SK-N-SH treated with all-trans-retinoic acid at 6 μM for 48 hours (cell line): ENCODE results near the gene SYNGR1.

Experiments
- ATAC-seq: fragments of 200-7000 bp; cut with Tn5 transposase; 3 replicates; pipeline ENCODE4 v1.9.1; 2020; ENCODE audit warnings: mild to moderate bottlenecking, moderate library complexity
- BACH2 ChIP-seq: fragments of 250-450 bp; sonication (Bioruptor Pico); IDR thresholded peaks from 2 replicates; pipeline ENCODE4 v1.9.0; 2021; ENCODE audit warnings: mild to moderate bottlenecking, borderline replicate concordance
- CREB5 ChIP-seq: fragments of 250-450 bp; sonication (Bioruptor Pico); IDR thresholded peaks from 2 replicates; pipeline ENCODE4 v1.5.1; 2020; ENCODE audit warnings: low read depth, mild to moderate bottlenecking, moderate library complexity
- CSRNP3 ChIP-seq: fragments of 250-450 bp; sonication (Bioruptor Pico); IDR thresholded peaks from 2 replicates; pipeline ENCODE4 v1.5.1; 2021; ENCODE audit warnings: mild to moderate bottlenecking, moderate library complexity
- ESRRG ChIP-seq: fragments of 250-450 bp; sonication (Bioruptor Pico); IDR thresholded peaks from 2 replicates; pipeline ENCODE4 v1.6.1; 2021; ENCODE audit warnings: mild to moderate bottlenecking
- GLIS3 ChIP-seq: fragments of 250-450 bp; sonication (Bioruptor Pico); IDR thresholded peaks from 2 replicates; pipeline ENCODE4 v1.5.0; 2020; ENCODE audit warnings: mild to moderate bottlenecking, moderate library complexity
- ISL1 ChIP-seq: fragments of 250-450 bp; sonication (Bioruptor Pico); IDR thresholded peaks from 2 replicates; pipeline ENCODE4 v2.1.2; 2022; ENCODE audit warnings: mild to moderate bottlenecking, moderate library complexity
- PATZ1 ChIP-seq: fragments of 250-450 bp; sonication (Bioruptor Pico); IDR thresholded peaks from 2 replicates; pipeline ENCODE4 v1.8.0; 2020; ENCODE audit warnings: mild to moderate bottlenecking, moderate library complexity, borderline replicate concordance
- POU6F1 ChIP-seq: fragments of 250-450 bp; sonication (Bioruptor Pico); IDR thresholded peaks from 2 replicates; pipeline ENCODE4 v1.8.0; 2021; ENCODE audit warnings: low read depth, mild to moderate bottlenecking, moderate library complexity, borderline replicate concordance
- PPARA ChIP-seq: fragments of 250-450 bp; sonication (Bioruptor Pico); IDR thresholded peaks from 2 replicates; pipeline ENCODE4 v1.5.0; 2020; ENCODE audit warnings: mild to moderate bottlenecking, borderline replicate concordance
- SNAI2 ChIP-seq: fragments of 250-450 bp; sonication (Bioruptor Pico); IDR thresholded peaks from 2 replicates; pipeline ENCODE4 v1.5.0; 2020; ENCODE audit warnings: mild to moderate bottlenecking, moderate library complexity
- TCF4 ChIP-seq: fragments of 250-450 bp; sonication (Bioruptor Pico); IDR thresholded peaks from 2 replicates; pipeline ENCODE4 v1.8.0; 2021; ENCODE audit warnings: mild to moderate bottlenecking, moderate library complexity, borderline replicate concordance
- TOX ChIP-seq: fragments of 250-450 bp; sonication (Bioruptor Pico); IDR thresholded peaks from 2 replicates; pipeline ENCODE4 v1.8.0; 2021; ENCODE audit warnings: mild to moderate bottlenecking, moderate library complexity, borderline replicate concordance
- TSHZ2 ChIP-seq: fragments of 250-450 bp; sonication (Bioruptor Pico); IDR thresholded peaks from 2 replicates; pipeline ENCODE4 v1.5.0; 2020; ENCODE audit warnings: mild to moderate bottlenecking, moderate library complexity
- ZC3H10 ChIP-seq: fragments of 250-450 bp; sonication (Bioruptor Pico); IDR thresholded peaks from 2 replicates; pipeline ENCODE4 v1.5.1; 2021; ENCODE audit warnings: mild to moderate bottlenecking, moderate library complexity
- ZFP3 ChIP-seq: fragments of 250-450 bp; sonication (Bioruptor Pico); IDR thresholded peaks from 2 replicates; pipeline ENCODE4 v1.5.0; 2020; ENCODE audit warnings: mild to moderate bottlenecking, moderate library complexity
- ZNF565 ChIP-seq: fragments of 450-650 bp; formaldehyde crosslinking; conservative IDR thresholded peaks from 2 replicates; pipeline ENCODE4 v1.5.0; 2020; ENCODE audit warnings: low read depth, mild to moderate bottlenecking, moderate library complexity
- ZNF70 ChIP-seq: fragments of 450-650 bp; formaldehyde crosslinking; IDR thresholded peaks from 2 replicates; pipeline ENCODE4 v1.5.0; 2020; ENCODE audit warnings: mild to moderate bottlenecking, moderate library complexity
- ZNF8 ChIP-seq: fragments of 450-650 bp; formaldehyde crosslinking; IDR thresholded peaks from 2 replicates; pipeline ENCODE4 v1.5.0; 2020; ENCODE audit warnings: mild to moderate bottlenecking, moderate library complexity

SYNGR1 gene

GRCh38 chr22:39429186-39429585 is 79.4 kb downstream of the SYNGR1 start:
- TF ChIP-seq POU6F1 (CRISPR knock-in tag), result no peak
- no peak for TF ChIP-seq CREB5
- no peak for TF ChIP-seq PATZ1 (CRISPR knock-in tag)
- no peak for TF ChIP-seq SNAI2
- TF ChIP-seq TOX (CRISPR knock-in tag), result no peak
- no peak for TF ChIP-seq PPARA
- TF ChIP-seq ZC3H10 (CRISPR knock-in tag), result no peak
- no peak for TF ChIP-seq TSHZ2 (CRISPR knock-in tag)
- no peak for TF ChIP-seq BACH2 (CRISPR knock-in tag)
- no peak for TF ChIP-seq ISL1 (CRISPR knock-in tag)
- no peak for TF ChIP-seq ZNF565
- TF ChIP-seq ZNF8 (CRISPR knock-in tag), result no peak
- TF ChIP-seq ZFP3, result no peak
- no peak for TF ChIP-seq ESRRG (CRISPR knock-in tag)
- no peak for TF ChIP-seq CSRNP3 (CRISPR knock-in tag)
- ATAC-seq, result no peak

- no peak for TF ChIP-seq PATZ1 (CRISPR knock-in tag)
- ATAC-seq, result no peak
Observed at GRCh38 chr22:39429916-39430575, 80.3 kb downstream of the SYNGR1 start.

- no peak for ATAC-seq
- TF ChIP-seq ZFP3 (no peak), ESRRG (CRISPR knock-in tag) (no peak), POU6F1 (CRISPR knock-in tag) (no peak), ZC3H10 (CRISPR knock-in tag) (no peak), TCF4 (CRISPR knock-in tag) (no peak), BACH2 (CRISPR knock-in tag) (no peak), ZNF70 (CRISPR knock-in tag) (no peak), ISL1 (CRISPR knock-in tag) (no peak), ZNF8 (CRISPR knock-in tag) (no peak), PPARA (no peak), CSRNP3 (CRISPR knock-in tag) (no peak), TSHZ2 (CRISPR knock-in tag) (no peak), GLIS3 (CRISPR knock-in tag) (no peak)
Observed at GRCh38 chr22:39430576-39431150, 80.9 kb downstream of the SYNGR1 start.
